Measurements from ENCODE around the gene KAT6B. TPM values are rescaled to one million over a fixed set of nuclear protein-coding genes. Genes with fewer than 3 reads are reported as not detected.

Gene KAT6B
- total RNA-seq, 4 donors from 2014 or later: 29.1 to 159 (median 61.2) TPM

DNA sequence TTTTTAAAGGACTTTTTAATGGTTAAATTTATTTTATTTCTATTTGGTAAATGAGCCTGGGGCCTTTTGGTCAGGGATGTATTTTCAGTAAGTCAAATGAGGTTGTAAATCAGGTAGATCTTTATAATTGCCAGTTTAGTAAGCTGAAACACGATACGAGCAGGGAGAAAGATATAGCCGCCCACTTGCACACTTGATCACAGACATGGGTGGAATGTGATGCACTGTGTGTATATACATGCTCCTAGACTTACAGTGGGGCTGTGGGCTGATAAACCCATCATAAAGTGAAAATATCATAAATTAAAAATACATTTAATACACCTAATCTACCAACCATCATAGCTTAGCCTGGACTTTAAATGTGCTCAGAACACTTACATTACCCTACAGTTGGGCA lies 165.7 kb downstream of the KAT6B start:
- no peak for TF ChIP-seq POLR2A (IDR thresholded peaks at IDR 0.05)
- TF ChIP-seq, protein P1, sequence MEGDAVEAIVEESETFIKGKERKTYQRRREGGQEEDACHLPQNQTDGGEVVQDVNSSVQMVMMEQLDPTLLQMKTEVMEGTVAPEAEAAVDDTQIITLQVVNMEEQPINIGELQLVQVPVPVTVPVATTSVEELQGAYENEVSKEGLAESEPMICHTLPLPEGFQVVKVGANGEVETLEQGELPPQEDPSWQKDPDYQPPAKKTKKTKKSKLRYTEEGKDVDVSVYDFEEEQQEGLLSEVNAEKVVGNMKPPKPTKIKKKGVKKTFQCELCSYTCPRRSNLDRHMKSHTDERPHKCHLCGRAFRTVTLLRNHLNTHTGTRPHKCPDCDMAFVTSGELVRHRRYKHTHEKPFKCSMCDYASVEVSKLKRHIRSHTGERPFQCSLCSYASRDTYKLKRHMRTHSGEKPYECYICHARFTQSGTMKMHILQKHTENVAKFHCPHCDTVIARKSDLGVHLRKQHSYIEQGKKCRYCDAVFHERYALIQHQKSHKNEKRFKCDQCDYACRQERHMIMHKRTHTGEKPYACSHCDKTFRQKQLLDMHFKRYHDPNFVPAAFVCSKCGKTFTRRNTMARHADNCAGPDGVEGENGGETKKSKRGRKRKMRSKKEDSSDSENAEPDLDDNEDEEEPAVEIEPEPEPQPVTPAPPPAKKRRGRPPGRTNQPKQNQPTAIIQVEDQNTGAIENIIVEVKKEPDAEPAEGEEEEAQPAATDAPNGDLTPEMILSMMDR (IDR thresholded peaks at IDR 0.05): no peak
- no peak overlapping the region for H3K27ac ChIP-seq
- intact Hi-C loops (cut with DNase I; ENCODE audit: low total_unique reads): no loop called here
- DNase-seq: no peak
- H3K9me3 ChIP-seq: no peaks in the 10 kb centered on the region
- H3K36me3 ChIP-seq: no peaks in the 10 kb centered on the region
- no peaks in the 10 kb centered on the region for H3K27me3 ChIP-seq
- H3K4me1 ChIP-seq: peaks cover 0 to 22% of the 10 kb centered on the region in 2 donors
- no peak overlapping the region for H3K4me3 ChIP-seq

DNA sequence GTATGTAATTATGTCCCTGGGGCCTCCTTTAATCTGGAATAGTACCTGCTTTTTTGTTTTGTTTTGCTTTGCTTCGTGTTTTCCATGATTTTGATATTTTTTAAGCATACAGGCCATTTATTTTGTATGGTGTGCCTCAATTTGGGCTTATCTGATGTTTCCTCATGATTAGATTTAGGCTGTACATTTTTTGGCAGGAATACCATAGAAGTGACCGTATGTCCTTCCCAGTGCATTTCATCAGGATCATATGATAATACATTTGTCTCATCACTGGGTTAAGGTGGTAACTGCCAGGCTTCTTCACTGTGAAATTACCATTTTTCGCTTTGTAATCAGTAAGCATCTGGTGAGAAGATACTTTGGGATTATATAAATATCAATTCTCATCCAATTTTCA lies 167.2 kb downstream of the KAT6B start:
- Histone ChIP-seq H3K27me3 (no peaks in the 10 kb centered on the region), H3K9me3 (no peaks in the 10 kb centered on the region), H3K4me1 (peaks cover 0 to 15% of the 10 kb centered on the region in 2 donors), H3K4me3 (no peak overlapping the region), H3K27ac (no peak overlapping the region), H3K36me3 (no peaks in the 10 kb centered on the region)
- intact Hi-C loops (cut with DNase I; ENCODE audit: low total_unique reads): no loop called here
- DNase-seq: no peak
- TF ChIP-seq, protein P1 (IDR thresholded peaks at IDR 0.05): no peak
- TF ChIP-seq POLR2A (IDR thresholded peaks at IDR 0.05): no peak

DNA sequence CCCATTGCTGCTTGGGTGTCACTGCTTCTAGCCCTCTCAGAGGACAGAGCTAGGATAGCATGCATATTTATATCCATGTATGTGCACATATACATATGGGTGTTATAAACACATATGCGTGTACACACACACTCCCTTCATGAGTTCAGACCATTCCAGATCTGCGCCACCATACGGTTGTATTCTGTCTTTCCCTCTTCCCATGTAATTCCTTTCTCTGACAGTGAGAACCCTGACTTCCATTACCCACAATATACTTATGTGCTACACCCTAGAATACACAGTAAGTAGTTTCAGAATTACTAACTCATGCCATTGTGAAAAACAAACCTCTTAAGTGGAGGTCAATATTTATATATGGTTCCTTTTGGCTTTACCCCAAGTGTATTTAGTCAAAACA lies 168.5 kb downstream of the KAT6B start:
- TF ChIP-seq, protein P1 (IDR thresholded peaks at IDR 0.05): no peak
- TF ChIP-seq POLR2A (IDR thresholded peaks at IDR 0.05): no peak
- Histone ChIP-seq H3K36me3 (no peaks in the 10 kb centered on the region), H3K27ac (no peak overlapping the region), H3K4me3 (no peak overlapping the region), H3K4me1 (peaks cover 0 to 7% of the 10 kb centered on the region in 2 donors), H3K9me3 (no peaks in the 10 kb centered on the region), H3K27me3 (no peaks in the 10 kb centered on the region)
- no peak for DNase-seq
- intact Hi-C loops (cut with DNase I; ENCODE audit: low total_unique reads): no loop called here

DNA sequence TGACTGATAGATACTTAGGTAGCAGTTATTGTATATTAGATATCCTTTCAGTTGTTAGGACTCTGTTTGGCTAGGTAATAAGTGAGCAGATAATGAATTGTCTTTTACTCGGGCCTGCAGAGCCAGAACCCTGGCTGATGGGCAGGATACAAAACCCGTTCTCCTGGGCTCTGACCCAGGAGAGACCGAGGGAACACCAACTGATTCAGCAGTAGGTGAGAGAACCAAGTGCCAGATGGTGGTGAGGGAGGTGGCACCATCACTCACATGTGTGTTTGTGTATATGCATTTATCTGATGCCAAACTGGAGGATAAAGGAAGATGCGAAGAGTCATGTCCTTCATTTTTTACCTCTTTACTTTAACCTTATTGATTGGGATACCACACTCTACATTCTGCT lies 169.4 kb downstream of the KAT6B start:
- Histone ChIP-seq H3K9me3 (no peaks in the 10 kb centered on the region), H3K27ac (no peak overlapping the region), H3K4me3 (no peak overlapping the region), H3K36me3 (no peaks in the 10 kb centered on the region), H3K4me1 (peaks cover 0 to 7% of the 10 kb centered on the region in 2 donors), H3K27me3 (no peaks in the 10 kb centered on the region)
- intact Hi-C loops (cut with DNase I; ENCODE audit: low total_unique reads): no loop called here
- no peak for TF ChIP-seq POLR2A (IDR thresholded peaks at IDR 0.05)
- TF ChIP-seq, protein P1 (IDR thresholded peaks at IDR 0.05): no peak
- no peak for DNase-seq

DNA sequence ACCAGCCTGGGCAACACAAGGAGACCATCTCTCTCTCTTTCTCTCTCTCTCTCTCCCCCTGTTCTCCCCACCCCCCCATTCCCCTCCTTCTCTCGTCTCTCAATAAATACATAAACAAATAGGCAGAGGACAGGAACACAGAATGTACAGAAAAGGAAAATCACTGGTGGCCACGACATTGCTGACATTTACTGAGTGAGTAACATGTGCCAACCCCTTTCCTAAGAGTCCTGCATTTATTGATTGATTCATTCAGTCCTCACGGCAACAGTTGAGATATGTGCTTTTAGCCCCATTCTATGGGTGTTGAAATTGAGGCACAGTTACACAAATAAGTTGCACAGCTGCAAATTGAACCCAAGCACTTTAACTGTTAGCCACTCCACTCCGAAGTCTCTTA lies 170.8 kb downstream of the KAT6B start:
- Histone ChIP-seq H3K9me3 (no peaks in the 10 kb centered on the region), H3K27ac (no peak overlapping the region), H3K4me1 (peaks cover 0 to 2% of the 10 kb centered on the region in 2 donors), H3K36me3 (no peaks in the 10 kb centered on the region), H3K4me3 (no peak overlapping the region), H3K27me3 (no peaks in the 10 kb centered on the region)
- TF ChIP-seq POLR2A (IDR thresholded peaks at IDR 0.05): no peak
- TF ChIP-seq, protein P1 (IDR thresholded peaks at IDR 0.05): no peak
- intact Hi-C loops (cut with DNase I; ENCODE audit: low total_unique reads): no loop called here
- DNase-seq: no peak

All from uterus (tissue), 4 donors.